ENCODE results near the gene OR6Q1. TPM values are rescaled to one million over a fixed set of nuclear protein-coding genes. Genes with fewer than 3 reads are reported as not detected.

OR6Q1 gene
- total and polyA plus RNA-seq, 2 of the 13 experiments (the other 11 are each of a cell fraction or from before 2014, with no cell fraction given) = not detected

- TF ChIP-seq, protein P1, sequence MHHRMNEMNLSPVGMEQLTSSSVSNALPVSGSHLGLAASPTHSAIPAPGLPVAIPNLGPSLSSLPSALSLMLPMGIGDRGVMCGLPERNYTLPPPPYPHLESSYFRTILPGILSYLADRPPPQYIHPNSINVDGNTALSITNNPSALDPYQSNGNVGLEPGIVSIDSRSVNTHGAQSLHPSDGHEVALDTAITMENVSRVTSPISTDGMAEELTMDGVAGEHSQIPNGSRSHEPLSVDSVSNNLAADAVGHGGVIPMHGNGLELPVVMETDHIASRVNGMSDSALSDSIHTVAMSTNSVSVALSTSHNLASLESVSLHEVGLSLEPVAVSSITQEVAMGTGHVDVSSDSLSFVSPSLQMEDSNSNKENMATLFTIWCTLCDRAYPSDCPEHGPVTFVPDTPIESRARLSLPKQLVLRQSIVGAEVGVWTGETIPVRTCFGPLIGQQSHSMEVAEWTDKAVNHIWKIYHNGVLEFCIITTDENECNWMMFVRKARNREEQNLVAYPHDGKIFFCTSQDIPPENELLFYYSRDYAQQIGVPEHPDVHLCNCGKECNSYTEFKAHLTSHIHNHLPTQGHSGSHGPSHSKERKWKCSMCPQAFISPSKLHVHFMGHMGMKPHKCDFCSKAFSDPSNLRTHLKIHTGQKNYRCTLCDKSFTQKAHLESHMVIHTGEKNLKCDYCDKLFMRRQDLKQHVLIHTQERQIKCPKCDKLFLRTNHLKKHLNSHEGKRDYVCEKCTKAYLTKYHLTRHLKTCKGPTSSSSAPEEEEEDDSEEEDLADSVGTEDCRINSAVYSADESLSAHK (CRISPR knock-in tag; IDR thresholded peaks at IDR 0.05; ENCODE audit: borderline replicate concordance) = no peak
- TF ChIP-seq ZNF337 (CRISPR knock-in tag; IDR thresholded peaks at IDR 0.05; ENCODE audit: borderline replicate concordance, low read depth) (no peak), ZNF746 (CRISPR knock-in tag; IDR thresholded peaks at IDR 0.05) (no peak), RXRB (CRISPR knock-in tag; IDR thresholded peaks at IDR 0.05; ENCODE audit: borderline replicate concordance) (peak; percentile 51; the same call in 1 of the 2 replicates), NBN (conservative IDR thresholded peaks at IDR 0.05) (no peak), GABPB1 (CRISPR knock-in tag; IDR thresholded peaks at IDR 0.05) (no peak), PRPF4 (IDR thresholded peaks at IDR 0.05; ENCODE audit: low read depth, low read length, poor library complexity, severe bottlenecking) (no peak), E2F2 (CRISPR knock-in tag; IDR thresholded peaks at IDR 0.05; ENCODE audit: borderline replicate concordance) (no peak), SMYD3 (CRISPR knock-in tag; IDR thresholded peaks at IDR 0.05) (no peak), ZNF607 (CRISPR knock-in tag; IDR thresholded peaks at IDR 0.05; ENCODE audit: borderline replicate concordance) (no peak), ZMYM3 (CRISPR knock-in tag; IDR thresholded peaks at IDR 0.05) (peak; percentile 31; the same call in 1 of the 2 replicates), NR1H2 (CRISPR knock-in tag; IDR thresholded peaks at IDR 0.05; ENCODE audit: borderline replicate concordance, low read depth) (no peak), ZMAT3 (CRISPR knock-in tag; conservative IDR thresholded peaks at IDR 0.05) (no peak), SYNCRIP (IDR thresholded peaks at IDR 0.05; ENCODE audit: insufficient read depth, low read depth, low read length) (no peak), MTERF4 (CRISPR knock-in tag; IDR thresholded peaks at IDR 0.05) (no peak), RFXANK (CRISPR knock-in tag; IDR thresholded peaks at IDR 0.05) (no peak), SMARCC2 (IDR thresholded peaks at IDR 0.05) (no peak), ZSCAN20 (CRISPR knock-in tag; IDR thresholded peaks at IDR 0.05; ENCODE audit: borderline replicate concordance) (no peak), ZNF782 (CRISPR knock-in tag; IDR thresholded peaks at IDR 0.05; ENCODE audit: borderline replicate concordance) (no peak), HOXA3 (CRISPR knock-in tag; IDR thresholded peaks at IDR 0.05) (0 out of 2 replicates have a peak, but pooled peaks have one; percentile 18), KMT2A (CRISPR knock-in tag; IDR thresholded peaks at IDR 0.05) (no peak)
- TF ChIP-seq, protein P2, sequence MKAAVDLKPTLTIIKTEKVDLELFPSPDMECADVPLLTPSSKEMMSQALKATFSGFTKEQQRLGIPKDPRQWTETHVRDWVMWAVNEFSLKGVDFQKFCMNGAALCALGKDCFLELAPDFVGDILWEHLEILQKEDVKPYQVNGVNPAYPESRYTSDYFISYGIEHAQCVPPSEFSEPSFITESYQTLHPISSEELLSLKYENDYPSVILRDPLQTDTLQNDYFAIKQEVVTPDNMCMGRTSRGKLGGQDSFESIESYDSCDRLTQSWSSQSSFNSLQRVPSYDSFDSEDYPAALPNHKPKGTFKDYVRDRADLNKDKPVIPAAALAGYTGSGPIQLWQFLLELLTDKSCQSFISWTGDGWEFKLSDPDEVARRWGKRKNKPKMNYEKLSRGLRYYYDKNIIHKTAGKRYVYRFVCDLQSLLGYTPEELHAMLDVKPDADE (CRISPR knock-in tag; IDR thresholded peaks at IDR 0.05) = no peak
These were observed 30.4 kb downstream of the OR6Q1 start (continued) for GRCh38 chr11:58060939-58061672.
